GM20000 (cell line): ENCODE measurements around the gene CST6.

Source experiments
- DNase-seq: peaks from one replicate; pipeline ENCODE4 v3.0.0; 2012; ENCODE audit warnings: low spot score
- TF ChIP-seq, protein P1 (sequence below): IDR thresholded peaks from 2 replicates; pipeline ENCODE4 v1.5.1; 2012; ENCODE audit warnings: mild to moderate bottlenecking, control low read depth; ENCODE audit errors: extremely low read depth, missing control alignments

Gene CST6

DNA sequence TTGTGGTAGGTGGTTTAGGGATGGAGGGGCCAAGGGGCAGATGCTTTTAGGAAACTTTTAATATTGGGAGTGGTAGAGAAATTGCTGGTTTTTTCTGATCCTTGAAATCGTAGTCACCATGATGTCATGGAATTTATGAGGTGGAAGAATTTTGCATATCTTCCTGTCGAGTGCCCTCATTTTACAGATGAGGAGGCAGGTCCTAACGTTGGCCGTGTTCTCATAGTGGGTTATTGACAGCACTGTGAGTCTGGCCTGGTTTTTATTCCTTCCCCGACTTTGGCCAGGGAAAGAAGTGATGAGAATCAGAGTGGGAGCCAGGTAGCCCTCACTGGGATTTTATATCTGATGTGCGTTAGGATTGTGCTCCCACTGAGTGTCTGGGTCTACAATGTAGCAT, 49.5 kb downstream of the CST6 start:
- DNase-seq: no peak
- TF ChIP-seq, protein P1, sequence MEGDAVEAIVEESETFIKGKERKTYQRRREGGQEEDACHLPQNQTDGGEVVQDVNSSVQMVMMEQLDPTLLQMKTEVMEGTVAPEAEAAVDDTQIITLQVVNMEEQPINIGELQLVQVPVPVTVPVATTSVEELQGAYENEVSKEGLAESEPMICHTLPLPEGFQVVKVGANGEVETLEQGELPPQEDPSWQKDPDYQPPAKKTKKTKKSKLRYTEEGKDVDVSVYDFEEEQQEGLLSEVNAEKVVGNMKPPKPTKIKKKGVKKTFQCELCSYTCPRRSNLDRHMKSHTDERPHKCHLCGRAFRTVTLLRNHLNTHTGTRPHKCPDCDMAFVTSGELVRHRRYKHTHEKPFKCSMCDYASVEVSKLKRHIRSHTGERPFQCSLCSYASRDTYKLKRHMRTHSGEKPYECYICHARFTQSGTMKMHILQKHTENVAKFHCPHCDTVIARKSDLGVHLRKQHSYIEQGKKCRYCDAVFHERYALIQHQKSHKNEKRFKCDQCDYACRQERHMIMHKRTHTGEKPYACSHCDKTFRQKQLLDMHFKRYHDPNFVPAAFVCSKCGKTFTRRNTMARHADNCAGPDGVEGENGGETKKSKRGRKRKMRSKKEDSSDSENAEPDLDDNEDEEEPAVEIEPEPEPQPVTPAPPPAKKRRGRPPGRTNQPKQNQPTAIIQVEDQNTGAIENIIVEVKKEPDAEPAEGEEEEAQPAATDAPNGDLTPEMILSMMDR: no peak

DNA sequence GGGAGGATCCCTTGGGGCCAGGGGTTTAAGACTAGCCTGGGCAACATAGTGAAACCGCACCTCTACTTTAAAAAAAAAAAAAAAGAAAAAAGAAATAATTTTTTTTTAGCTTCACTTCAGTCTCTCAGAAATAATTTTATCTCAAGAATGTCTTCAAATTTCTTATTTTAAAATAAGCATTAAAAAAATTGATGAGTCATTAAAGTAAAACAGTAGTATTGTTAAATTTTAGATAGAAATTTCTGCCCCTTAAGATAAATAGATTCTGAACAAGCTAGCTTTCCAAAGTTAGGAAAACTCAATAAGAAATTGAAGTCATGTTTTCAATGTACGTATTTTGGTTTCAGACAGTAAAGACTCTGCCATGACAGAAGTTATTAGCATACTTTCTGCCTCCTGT, 50.6 kb downstream of the CST6 start:
- DNase-seq: no peak
- TF ChIP-seq, protein P1: no peak
